Ectodermal cell (in vitro differentiated cells): Measurements from ENCODE around the gene LYRM9.

Experiments
- H3K27ac ChIP-seq: 2 replicates; pipeline ENCODE4 v1.7.0; 2013; ENCODE audit warnings: mild to moderate bottlenecking, low read depth, low read length; ENCODE audit not compliant: insufficient read depth, poor library complexity, severe bottlenecking
- H3K27me3 ChIP-seq: 2 replicates; pipeline ENCODE4 v1.7.0; 2013; ENCODE audit warnings: mild to moderate bottlenecking, low read length; ENCODE audit not compliant: insufficient read depth, control insufficient read depth, poor library complexity, severe bottlenecking
- H3K36me3 ChIP-seq: one replicate; pipeline ENCODE4 v1.7.0; 2013; ENCODE audit warnings: low read length; ENCODE audit not compliant: control insufficient read depth, insufficient read depth
- H3K4me1 ChIP-seq: one replicate; pipeline ENCODE4 v1.7.0; 2013; ENCODE audit warnings: low read length; ENCODE audit not compliant: control insufficient read depth, insufficient read depth
- H3K4me3 ChIP-seq: 2 replicates; pipeline ENCODE4 v1.7.0; 2013; ENCODE audit warnings: low read depth, low read length, control low read depth; ENCODE audit not compliant: insufficient read depth
- H3K9me3 ChIP-seq: 2 replicates; pipeline ENCODE4 v1.7.0; 2013; ENCODE audit warnings: mild to moderate bottlenecking, low read length, moderate library complexity; ENCODE audit not compliant: control insufficient read depth
- WGBS, 2 experiments: methylation state at CpG; one replicate each; pipeline ENCODE4 v1.1.7; 2013; ENCODE audit warnings: missing lambda C conversion rate in 2 of 2; 5-methylcytosine and 5-hydroxymethylcytosine counted together

Gene LYRM9

GRCh38 chr17:27879987-27880608 is 13.1 kb downstream of the LYRM9 start:
- H3K27me3 ChIP-seq: no peaks in the 10 kb centered on the region
- H3K36me3 ChIP-seq: no peaks in the 10 kb centered on the region
- H3K27ac ChIP-seq: no peak overlapping the region
- H3K9me3 ChIP-seq: no peaks in the 10 kb centered on the region
- 7 to 13% methylated on average over 3 of the region's 3 CpGs for WGBS, 2 experiments
- no peak overlapping the region for H3K4me3 ChIP-seq
- peaks cover 8% of the 10 kb centered on the region for H3K4me1 ChIP-seq

DNA sequence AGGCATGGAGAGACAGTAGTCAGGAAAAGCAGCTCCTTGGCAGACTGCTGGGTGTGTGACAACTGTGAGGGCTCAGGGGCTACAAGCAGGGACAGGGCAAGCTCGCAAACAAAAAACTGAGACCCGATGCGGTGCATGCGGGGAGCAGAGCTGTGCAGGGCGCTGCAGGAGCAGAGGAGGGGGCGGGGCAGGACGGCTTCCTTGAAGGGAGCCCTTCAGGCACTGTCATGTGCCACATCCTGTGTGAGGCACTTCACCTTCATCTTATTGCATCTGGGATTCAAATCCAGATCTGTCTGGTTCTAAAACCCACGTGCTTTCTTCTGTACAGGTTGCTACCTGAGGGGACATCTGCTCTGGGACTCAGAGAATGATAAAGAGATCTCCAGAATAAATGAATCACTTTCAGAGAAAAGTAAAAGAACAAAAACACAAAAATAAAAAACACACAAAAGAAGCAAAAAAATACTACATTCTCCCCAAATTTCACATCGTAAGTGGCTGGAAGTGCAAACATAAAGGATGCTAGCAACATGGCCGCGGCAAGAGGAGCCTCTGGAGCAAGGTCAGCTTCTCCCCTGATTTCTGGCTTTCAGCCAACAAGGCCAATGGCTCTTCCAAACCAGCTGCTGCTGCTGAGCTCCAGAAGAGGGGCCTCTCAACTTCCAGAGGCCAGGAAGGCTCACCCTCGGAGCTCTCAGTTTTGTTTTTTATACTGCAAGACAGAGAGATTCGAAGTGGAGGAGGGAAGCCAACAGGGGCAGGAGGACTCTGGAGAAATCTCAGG is 14.2 kb downstream of the LYRM9 start:
- no peaks in the 10 kb centered on the region for H3K9me3 ChIP-seq
- no peak overlapping the region for H3K4me3 ChIP-seq
- no peaks in the 10 kb centered on the region for H3K36me3 ChIP-seq
- WGBS, 2 experiments: 85 to 87% methylated on average over 13 of the region's 13 CpGs
- H3K27ac ChIP-seq: no peak overlapping the region
- H3K4me1 ChIP-seq: peaks cover 8% of the 10 kb centered on the region
- no peaks in the 10 kb centered on the region for H3K27me3 ChIP-seq

DNA sequence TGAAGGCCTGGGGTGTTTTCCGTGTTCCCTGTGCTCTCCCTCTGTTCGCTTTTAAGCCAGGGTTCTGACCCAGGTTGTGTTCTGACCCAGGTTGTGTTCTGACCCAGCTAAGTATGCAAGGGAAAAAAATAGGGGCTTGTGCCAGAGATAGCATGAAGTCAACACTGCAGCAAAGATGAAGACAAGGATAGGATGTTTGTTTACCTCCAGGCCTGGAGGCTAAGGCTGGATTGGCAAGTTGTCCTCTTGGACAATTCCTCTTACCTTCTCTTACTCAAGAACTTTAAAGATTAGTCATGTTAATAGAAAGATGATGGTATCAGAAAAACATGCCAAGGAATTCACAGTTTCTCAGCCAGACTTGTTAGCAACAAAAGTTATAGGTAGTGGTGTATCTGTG is 19.4 kb downstream of the LYRM9 start:
- no peaks in the 10 kb centered on the region for H3K27me3 ChIP-seq
- H3K27ac ChIP-seq: no peak overlapping the region
- H3K9me3 ChIP-seq: no peaks in the 10 kb centered on the region
- no peaks in the 10 kb centered on the region for H3K4me1 ChIP-seq
- no peak overlapping the region for H3K4me3 ChIP-seq
- 90 to 99% methylated on average over 2 of the region's 2 CpGs for WGBS, 2 experiments
- H3K36me3 ChIP-seq: no peaks in the 10 kb centered on the region

GRCh38 chr17:27873211-27873610 is 20.0 kb downstream of the LYRM9 start:
- Histone ChIP-seq H3K27ac (no peak overlapping the region), H3K4me3 (no peak overlapping the region), H3K4me1 (no peaks in the 10 kb centered on the region), H3K9me3 (no peaks in the 10 kb centered on the region), H3K36me3 (no peaks in the 10 kb centered on the region), H3K27me3 (no peaks in the 10 kb centered on the region)
- WGBS, 2 experiments: 94 to 97% methylated on average over 1 to 2 of the region's 2 CpGs

DNA sequence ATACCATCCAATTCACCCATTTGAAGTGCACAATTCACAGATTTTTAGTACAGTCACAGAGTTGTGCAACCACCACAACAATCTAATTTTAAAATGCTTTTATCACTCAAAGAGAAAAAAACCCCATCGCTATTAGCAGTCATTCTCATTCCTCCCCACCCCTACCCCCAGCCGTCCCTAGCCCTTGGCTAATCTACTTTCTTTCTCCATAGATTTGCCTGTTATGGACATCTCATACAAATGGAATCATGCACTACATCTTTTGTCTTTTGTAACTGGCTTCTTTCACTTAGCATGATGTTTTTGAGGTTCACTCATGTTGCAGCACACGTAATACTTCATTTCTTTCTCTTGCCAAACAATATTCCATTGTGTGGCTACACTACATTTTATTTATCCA is 20.4 kb downstream of the LYRM9 start:
- Histone ChIP-seq H3K36me3 (no peaks in the 10 kb centered on the region), H3K27me3 (no peaks in the 10 kb centered on the region), H3K27ac (no peak overlapping the region), H3K4me1 (no peaks in the 10 kb centered on the region), H3K4me3 (no peak overlapping the region), H3K9me3 (no peaks in the 10 kb centered on the region)
- WGBS, 2 experiments: 90 to 95% methylated on average over 3 of the region's 3 CpGs

- WGBS, 2 experiments: 82% methylated on average over 2 of the region's 2 CpGs
- Histone ChIP-seq H3K27me3 (no peaks in the 10 kb centered on the region), H3K4me3 (no peak overlapping the region), H3K27ac (no peak overlapping the region), H3K4me1 (no peaks in the 10 kb centered on the region), H3K9me3 (no peaks in the 10 kb centered on the region), H3K36me3 (no peaks in the 10 kb centered on the region)
Observed at GRCh38 chr17:27871407-27871806, 21.8 kb downstream of the LYRM9 start.

DNA sequence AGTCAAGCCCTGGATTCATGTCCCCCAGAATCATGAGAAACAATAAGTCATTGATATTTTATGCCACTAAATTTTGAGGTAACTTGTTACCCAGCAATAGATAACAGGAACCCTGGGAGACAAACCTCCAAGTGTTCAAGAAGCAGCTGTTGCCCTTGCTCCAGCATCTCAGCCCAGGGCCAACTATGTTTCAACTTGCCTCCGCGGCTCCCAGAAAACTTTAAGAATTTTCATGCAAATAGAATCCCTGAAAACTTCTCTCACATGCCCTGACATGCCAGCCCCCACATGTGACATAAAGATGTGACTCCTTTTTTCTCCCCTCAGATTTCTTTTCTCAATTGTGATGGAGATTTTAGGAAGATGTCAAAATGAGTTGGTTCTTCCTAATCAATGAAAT is 22.8 kb downstream of the LYRM9 start:
- no peak overlapping the region for H3K4me3 ChIP-seq
- H3K27me3 ChIP-seq: no peaks in the 10 kb centered on the region
- no peaks in the 10 kb centered on the region for H3K36me3 ChIP-seq
- H3K4me1 ChIP-seq: no peaks in the 10 kb centered on the region
- H3K27ac ChIP-seq: no peak overlapping the region
- no peaks in the 10 kb centered on the region for H3K9me3 ChIP-seq
- WGBS, 2 experiments: 81 to 95% methylated on average over 2 of the region's 2 CpGs

DNA sequence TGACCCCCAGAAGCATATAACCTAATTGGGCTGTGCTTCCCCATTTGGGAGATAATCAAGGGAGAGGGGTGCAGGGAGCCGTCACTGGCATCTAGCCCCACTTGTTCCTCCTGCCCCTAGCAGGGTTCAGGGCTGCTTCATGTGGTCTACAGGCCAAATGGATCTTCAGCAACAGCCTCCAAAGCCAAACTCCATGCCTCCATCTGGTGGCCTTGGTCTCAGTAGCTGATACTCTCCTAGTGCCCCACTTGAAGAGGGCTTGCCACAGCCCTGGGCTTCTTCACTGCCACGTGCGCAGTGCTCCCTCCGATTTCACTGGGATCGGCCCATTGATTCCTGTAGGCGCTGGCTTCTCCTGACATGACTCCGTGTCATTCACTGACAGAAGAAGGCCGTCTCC is 24.6 kb downstream of the LYRM9 start:
- Histone ChIP-seq H3K4me1 (no peaks in the 10 kb centered on the region), H3K27ac (no peak overlapping the region), H3K36me3 (no peaks in the 10 kb centered on the region), H3K4me3 (no peak overlapping the region), H3K9me3 (no peaks in the 10 kb centered on the region), H3K27me3 (no peaks in the 10 kb centered on the region)
- WGBS, 2 experiments: 90 to 93% methylated on average over 8 of the region's 8 CpGs

- H3K4me3 ChIP-seq: no peak overlapping the region
- H3K36me3 ChIP-seq: no peaks in the 10 kb centered on the region
- no peaks in the 10 kb centered on the region for H3K9me3 ChIP-seq
- no peaks in the 10 kb centered on the region for H3K27me3 ChIP-seq
- no peaks in the 10 kb centered on the region for H3K4me1 ChIP-seq
- WGBS, 2 experiments: 94 to 95% methylated on average over 4 of the region's 4 CpGs
- H3K27ac ChIP-seq: no peak overlapping the region
Observed at GRCh38 chr17:27862840-27863239, 30.3 kb downstream of the LYRM9 start.

DNA sequence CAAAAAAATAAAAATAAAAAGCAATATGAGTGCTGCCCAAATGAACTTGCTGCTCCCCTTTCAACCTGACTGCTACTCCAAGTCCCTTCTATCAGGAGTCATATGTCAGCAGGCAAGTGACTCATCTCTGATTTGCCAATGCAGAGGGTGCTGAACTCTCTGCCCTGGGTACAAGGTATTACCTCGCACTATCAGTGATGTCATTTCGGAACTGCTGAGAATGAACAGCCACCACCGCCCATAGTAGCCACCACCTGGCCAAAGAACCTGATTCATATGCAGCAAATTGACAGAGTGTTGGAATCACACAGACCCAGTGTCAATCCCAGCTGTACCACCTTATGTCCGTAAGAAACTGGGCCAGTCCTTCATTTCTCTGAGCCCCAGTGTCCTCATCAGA is 31.2 kb downstream of the LYRM9 start:
- Histone ChIP-seq H3K36me3 (no peaks in the 10 kb centered on the region), H3K27ac (no peak overlapping the region), H3K9me3 (no peaks in the 10 kb centered on the region), H3K27me3 (no peaks in the 10 kb centered on the region), H3K4me1 (peaks cover 1% of the 10 kb centered on the region), H3K4me3 (no peak overlapping the region)
- 95 to 96% methylated on average over 4 of the region's 4 CpGs for WGBS, 2 experiments
